Neutrophil (primary cell): Measurements from ENCODE around the gene SLC25A26.

Source experiments
- H3K27ac ChIP-seq: fragments of 200-600 bp; sonication (generic); 2 replicates; pipeline ENCODE4 v1.5.1; 2016; ENCODE audit warnings: mild to moderate bottlenecking, moderate library complexity
- H3K27me3 ChIP-seq: fragments of 200-600 bp; sonication (generic); 2 replicates; pipeline ENCODE4 v1.6.0; 2016; ENCODE audit warnings: mild to moderate bottlenecking
- H3K36me3 ChIP-seq: fragments of 200-600 bp; sonication (generic); 2 replicates; pipeline ENCODE4 v1.5.1; 2017
- H3K4me1 ChIP-seq, 2 experiments: fragments of 200-600 bp in 1 of 2; sonication (generic) in 1 of 2; 1 replicate in 1 of 2; 2 replicates in 1 of 2; pipeline versions ENCODE4 v1.5.1 to v1.6.1; 2013 to 2016; ENCODE audit warnings: low read depth in 1 of 2, low read length in 1 of 2, mild to moderate bottlenecking in 1 of 2, moderate library complexity in 1 of 2; ENCODE audit not compliant: control insufficient read depth in 1 of 2, insufficient read depth in 1 of 2
- H3K4me3 ChIP-seq, 2 experiments: fragments of 200-600 bp in 1 of 2; sonication (generic) in 1 of 2; 1 replicate in 1 of 2; 2 replicates in 1 of 2; pipeline ENCODE4 v1.5.1; 2013 to 2016; ENCODE audit warnings: low read depth in 1 of 2, low read length in 1 of 2, mild to moderate bottlenecking in 1 of 2, moderate library complexity in 1 of 2
- H3K9me3 ChIP-seq: fragments of 200-600 bp; sonication (generic); 2 replicates; pipeline ENCODE4 v1.5.1; 2016
- TF ChIP-seq, protein P1 (sequence below): fragments of 200-600 bp; sonication (generic); IDR thresholded peaks from 2 replicates; pipeline ENCODE4 v1.5.1; 2016; ENCODE audit warnings: antibody characterized with exemption

The SLC25A26 gene

DNA sequence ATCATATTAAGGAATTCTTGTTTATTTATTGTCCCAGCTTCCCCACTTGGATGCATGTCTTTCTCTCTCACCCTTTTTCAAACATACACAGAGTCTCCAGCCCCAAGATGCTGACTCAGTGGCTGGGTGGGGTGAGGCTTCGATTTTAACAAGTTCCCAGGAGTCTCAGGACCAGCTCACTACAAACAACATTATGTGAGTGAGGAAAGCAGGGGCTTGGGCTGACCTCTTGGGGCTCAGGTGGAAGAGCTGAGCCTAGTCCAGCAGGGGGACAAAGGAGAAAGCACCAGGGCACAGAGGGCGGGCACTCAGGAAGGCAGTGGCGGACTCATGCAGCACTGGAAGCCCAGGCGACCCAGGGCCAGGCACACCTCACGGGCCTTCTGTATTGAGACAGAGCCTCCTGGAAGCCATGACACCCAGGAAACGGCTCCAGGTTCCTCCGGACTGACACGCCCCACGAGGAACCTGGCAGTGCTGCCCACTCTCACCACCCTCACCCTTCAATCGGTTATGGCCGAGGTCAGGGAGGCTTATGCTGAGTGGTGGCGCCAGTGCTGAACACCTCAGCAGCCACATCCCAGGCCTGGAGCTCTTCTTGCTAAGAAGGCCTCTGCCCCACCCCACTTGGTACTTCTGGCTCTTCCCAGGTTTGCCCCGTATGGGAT is 182.7 kb downstream of the SLC25A26 start:
- no peaks in the 10 kb centered on the region for H3K27me3 ChIP-seq
- TF ChIP-seq, protein P1, sequence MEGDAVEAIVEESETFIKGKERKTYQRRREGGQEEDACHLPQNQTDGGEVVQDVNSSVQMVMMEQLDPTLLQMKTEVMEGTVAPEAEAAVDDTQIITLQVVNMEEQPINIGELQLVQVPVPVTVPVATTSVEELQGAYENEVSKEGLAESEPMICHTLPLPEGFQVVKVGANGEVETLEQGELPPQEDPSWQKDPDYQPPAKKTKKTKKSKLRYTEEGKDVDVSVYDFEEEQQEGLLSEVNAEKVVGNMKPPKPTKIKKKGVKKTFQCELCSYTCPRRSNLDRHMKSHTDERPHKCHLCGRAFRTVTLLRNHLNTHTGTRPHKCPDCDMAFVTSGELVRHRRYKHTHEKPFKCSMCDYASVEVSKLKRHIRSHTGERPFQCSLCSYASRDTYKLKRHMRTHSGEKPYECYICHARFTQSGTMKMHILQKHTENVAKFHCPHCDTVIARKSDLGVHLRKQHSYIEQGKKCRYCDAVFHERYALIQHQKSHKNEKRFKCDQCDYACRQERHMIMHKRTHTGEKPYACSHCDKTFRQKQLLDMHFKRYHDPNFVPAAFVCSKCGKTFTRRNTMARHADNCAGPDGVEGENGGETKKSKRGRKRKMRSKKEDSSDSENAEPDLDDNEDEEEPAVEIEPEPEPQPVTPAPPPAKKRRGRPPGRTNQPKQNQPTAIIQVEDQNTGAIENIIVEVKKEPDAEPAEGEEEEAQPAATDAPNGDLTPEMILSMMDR, result no peak
- no peaks in the 10 kb centered on the region for H3K9me3 ChIP-seq
- no peak overlapping the region for H3K27ac ChIP-seq
- H3K36me3 ChIP-seq, result peaks cover 67% of the 10 kb centered on the region
- H3K4me1 ChIP-seq, result peaks cover 7% of the 10 kb centered on the region in 2 experiments
- H3K4me3 ChIP-seq, result no peak overlapping the region

DNA sequence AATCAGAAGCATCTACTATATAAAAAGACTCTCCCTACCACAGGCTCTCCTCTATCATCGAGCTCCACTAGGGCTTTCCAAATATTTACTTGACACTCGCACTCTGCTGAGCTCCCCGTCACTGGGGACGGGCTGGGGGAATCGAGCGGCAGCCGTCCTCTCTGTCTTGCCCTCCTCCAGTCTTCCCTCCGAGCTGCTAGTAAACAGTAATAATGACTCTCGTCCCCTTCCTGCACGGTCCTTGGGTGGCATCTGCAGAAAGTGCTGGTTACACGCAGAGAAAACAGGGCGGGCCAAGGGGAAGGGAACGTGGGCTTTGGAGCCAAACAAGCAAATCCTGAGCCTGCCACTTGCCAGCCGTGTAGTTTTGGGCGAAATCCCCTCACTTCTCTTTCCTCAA is 183.4 kb downstream of the SLC25A26 start:
- TF ChIP-seq, protein P1, result no peak
- Histone ChIP-seq H3K27ac (no peak overlapping the region), H3K4me3 (no peak overlapping the region), H3K4me1 (peaks cover under 1% of the 10 kb centered on the region in 2 experiments), H3K36me3 (peaks cover 69% of the 10 kb centered on the region), H3K27me3 (no peaks in the 10 kb centered on the region), H3K9me3 (no peaks in the 10 kb centered on the region)

DNA sequence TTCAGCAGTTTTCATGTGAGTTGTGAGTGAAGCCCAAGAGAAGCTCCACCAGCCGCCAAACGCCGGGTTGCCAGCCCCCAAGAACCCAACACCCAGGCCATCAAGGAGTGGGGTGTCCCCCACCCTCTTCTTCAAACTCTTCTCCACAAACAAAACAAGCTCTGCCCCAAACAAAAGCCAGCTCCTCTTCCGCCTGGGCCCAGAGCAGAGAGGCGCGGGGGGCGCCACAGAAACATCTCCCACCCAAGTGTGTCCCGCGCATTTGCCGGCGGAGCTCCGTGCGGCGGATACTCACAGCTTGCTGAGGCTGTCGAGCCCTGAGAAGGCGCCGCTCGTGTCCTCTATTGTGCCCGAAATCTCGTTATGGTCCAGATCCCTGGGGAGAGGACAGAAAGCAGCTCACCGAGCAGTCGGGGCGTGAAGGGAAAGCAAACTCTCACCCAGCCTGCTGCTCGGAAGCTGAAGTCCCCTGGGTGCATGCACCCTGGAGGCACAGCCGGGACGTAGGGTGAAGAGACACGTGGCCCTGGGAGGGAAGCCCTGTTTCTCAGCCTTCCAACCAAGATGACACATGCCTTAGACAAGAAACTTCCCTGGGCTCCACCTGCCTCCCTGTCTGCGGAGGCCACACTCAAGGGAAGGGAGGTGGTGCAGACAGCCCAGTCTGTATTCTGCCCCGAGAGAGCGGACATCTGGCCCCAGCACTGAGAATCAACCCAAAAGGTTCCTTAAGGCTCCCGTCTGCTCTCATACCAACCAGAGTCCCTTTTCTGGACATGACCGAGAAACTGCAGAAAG is 184.3 kb downstream of the SLC25A26 start:
- peaks cover 78% of the 10 kb centered on the region for H3K36me3 ChIP-seq
- no peak overlapping the region for H3K4me3 ChIP-seq
- no peaks in the 10 kb centered on the region for H3K27me3 ChIP-seq
- TF ChIP-seq, protein P1, result no peak
- H3K4me1 ChIP-seq, result no peaks in the 10 kb centered on the region
- H3K9me3 ChIP-seq, result no peaks in the 10 kb centered on the region
- H3K27ac ChIP-seq, result no peak overlapping the region

DNA sequence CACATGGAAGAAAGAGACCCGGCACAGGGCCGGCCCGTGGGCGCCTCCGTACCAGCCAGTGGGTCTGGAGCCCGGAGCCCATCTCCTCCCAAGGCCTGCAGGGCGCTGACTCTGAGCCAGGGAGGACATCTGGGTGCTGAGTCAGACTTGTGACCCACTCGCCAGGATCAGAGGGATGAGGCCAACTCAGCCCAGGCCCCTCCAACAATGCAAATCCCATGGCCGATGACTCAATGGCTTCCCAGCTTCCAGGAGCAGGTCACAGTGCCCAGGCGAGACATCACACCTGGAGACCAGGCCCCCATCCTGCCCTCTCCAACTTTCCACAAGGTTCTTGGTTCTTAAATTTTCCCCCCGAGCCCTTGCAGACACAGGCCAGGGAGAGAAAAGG is 184.9 kb downstream of the SLC25A26 start:
- Histone ChIP-seq H3K27ac (no peak overlapping the region), H3K4me1 (no peaks in the 10 kb centered on the region), H3K36me3 (peaks cover 84% of the 10 kb centered on the region), H3K27me3 (no peaks in the 10 kb centered on the region), H3K9me3 (no peaks in the 10 kb centered on the region), H3K4me3 (no peak overlapping the region)
- TF ChIP-seq, protein P1, result no peak

DNA sequence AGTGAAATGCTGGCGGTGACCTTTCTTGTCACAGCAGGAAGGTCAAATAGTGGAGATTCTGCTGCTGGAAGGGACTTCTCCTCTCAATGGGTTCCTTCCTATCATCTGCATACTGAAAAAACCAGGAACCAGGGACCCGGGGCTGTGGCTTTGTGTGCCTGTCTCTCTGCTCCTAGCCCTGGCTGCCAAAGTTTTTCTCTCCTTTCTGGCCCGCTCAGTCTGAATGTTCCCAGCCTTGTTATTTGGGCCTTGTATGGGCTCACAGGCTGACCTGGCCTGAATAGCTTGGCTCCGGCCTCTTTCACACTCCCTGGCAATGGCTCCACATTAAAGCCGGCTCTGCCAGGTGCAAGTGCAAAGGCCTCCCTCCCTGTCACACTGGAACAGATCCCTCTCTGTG is 185.4 kb downstream of the SLC25A26 start:
- Histone ChIP-seq H3K27me3 (no peaks in the 10 kb centered on the region), H3K4me3 (no peak overlapping the region), H3K27ac (no peak overlapping the region), H3K4me1 (no peaks in the 10 kb centered on the region), H3K36me3 (peaks cover 84% of the 10 kb centered on the region), H3K9me3 (no peaks in the 10 kb centered on the region)
- TF ChIP-seq, protein P1, result no peak
